Neutrophil (primary cell): Measurements from ENCODE around the gene OR5B2.
"Not testable (repeated sequence)": the region's sequence is repeated elsewhere in the genome, so short reads cannot be mapped to it uniquely, and the experiment has no call there.

Source experiments
- H3K27ac ChIP-seq: fragments of 200-600 bp; sonication (generic); 2 replicates; pipeline ENCODE4 v1.5.1; 2016; ENCODE audit warnings: mild to moderate bottlenecking, moderate library complexity
- H3K27me3 ChIP-seq: fragments of 200-600 bp; sonication (generic); 2 replicates; pipeline ENCODE4 v1.6.0; 2016; ENCODE audit warnings: mild to moderate bottlenecking
- H3K36me3 ChIP-seq: fragments of 200-600 bp; sonication (generic); 2 replicates; pipeline ENCODE4 v1.5.1; 2017
- H3K4me1 ChIP-seq, 2 experiments: fragments of 200-600 bp in 1 of 2; sonication (generic) in 1 of 2; 1 replicate in 1 of 2; 2 replicates in 1 of 2; pipeline versions ENCODE4 v1.5.1 to v1.6.1; 2013 to 2016; ENCODE audit warnings: low read depth in 1 of 2, low read length in 1 of 2, mild to moderate bottlenecking in 1 of 2, moderate library complexity in 1 of 2; ENCODE audit not compliant: control insufficient read depth in 1 of 2, insufficient read depth in 1 of 2
- H3K4me3 ChIP-seq, 2 experiments: fragments of 200-600 bp in 1 of 2; sonication (generic) in 1 of 2; 1 replicate in 1 of 2; 2 replicates in 1 of 2; pipeline ENCODE4 v1.5.1; 2013 to 2016; ENCODE audit warnings: low read depth in 1 of 2, low read length in 1 of 2, mild to moderate bottlenecking in 1 of 2, moderate library complexity in 1 of 2
- H3K9me3 ChIP-seq: fragments of 200-600 bp; sonication (generic); 2 replicates; pipeline ENCODE4 v1.5.1; 2016
- CTCF ChIP-seq: fragments of 200-600 bp; sonication (generic); IDR thresholded peaks from 2 replicates; pipeline ENCODE4 v1.5.1; 2016; ENCODE audit warnings: antibody characterized with exemption

The OR5B2 gene

GRCh38 chr11:58429273-58429672, 1.4 kb upstream of the OR5B2 start:
- no peaks in the 10 kb centered on the region for H3K9me3 ChIP-seq
- H3K4me3 ChIP-seq: no peak overlapping the region
- no peaks in the 10 kb centered on the region for H3K4me1 ChIP-seq
- no peak for TF ChIP-seq CTCF
- H3K36me3 ChIP-seq: no peaks in the 10 kb centered on the region
- H3K27ac ChIP-seq: no peak overlapping the region
- no peaks in the 10 kb centered on the region for H3K27me3 ChIP-seq

- no peaks in the 10 kb centered on the region for H3K27me3 ChIP-seq
- H3K4me1 ChIP-seq: no peaks in the 10 kb centered on the region
- no peak within 1 kb of the TSS for H3K27ac ChIP-seq
- H3K4me3 ChIP-seq: no peak within 1 kb of the TSS
- H3K9me3 ChIP-seq: no peaks in the 10 kb centered on the region
- TF ChIP-seq CTCF: no peak
- no peaks in the 10 kb centered on the region for H3K36me3 ChIP-seq
Measured at GRCh38 chr11:58406774-58407173, 21.1 kb downstream of the OR5B2 start, which contains the start of gene OR5B3. TSS of gene OR5B3 (minus strand) at chr11:58406874. CDS start at chr11:58403409, 3,465 bp downstream.

- H3K36me3 ChIP-seq, H3K27me3 ChIP-seq, H3K9me3 ChIP-seq, H3K4me3 ChIP-seq, H3K4me1 ChIP-seq, H3K27ac ChIP-seq: not testable (repeated sequence)
Measured at GRCh38 chr11:58399622-58400021, 28.3 kb downstream of the OR5B2 start.

- no peak for TF ChIP-seq CTCF
- Histone ChIP-seq H3K4me3 (no peak overlapping the region), H3K27ac (no peak overlapping the region), H3K9me3 (no peaks in the 10 kb centered on the region), H3K27me3 (no peaks in the 10 kb centered on the region), H3K36me3 (no peaks in the 10 kb centered on the region), H3K4me1 (no peaks in the 10 kb centered on the region)
Measured at GRCh38 chr11:58395581-58395980, 32.3 kb downstream of the OR5B2 start.

GRCh38 chr11:58394195-58394594, 33.7 kb downstream of the OR5B2 start:
- no peak overlapping the region for H3K27ac ChIP-seq
- TF ChIP-seq CTCF: no peak

GRCh38 chr11:58392746-58393145, 35.2 kb downstream of the OR5B2 start:
- no peaks in the 10 kb centered on the region for H3K36me3 ChIP-seq
- H3K4me1 ChIP-seq: no peaks in the 10 kb centered on the region
- no peaks in the 10 kb centered on the region for H3K9me3 ChIP-seq
- no peak overlapping the region for H3K4me3 ChIP-seq
- TF ChIP-seq CTCF: no peak
- no peaks in the 10 kb centered on the region for H3K27me3 ChIP-seq
- H3K27ac ChIP-seq: no peak overlapping the region

More at GRCh38 chr11:58394195-58394594, 33.7 kb downstream of the OR5B2 start:
- Histone ChIP-seq H3K4me1 (no peaks in the 10 kb centered on the region), H3K4me3 (no peak overlapping the region), H3K36me3 (no peaks in the 10 kb centered on the region), H3K27me3 (no peaks in the 10 kb centered on the region), H3K9me3 (no peaks in the 10 kb centered on the region)
